Measurements from ENCODE around the gene TIFAB.

The TIFAB gene

DNA sequence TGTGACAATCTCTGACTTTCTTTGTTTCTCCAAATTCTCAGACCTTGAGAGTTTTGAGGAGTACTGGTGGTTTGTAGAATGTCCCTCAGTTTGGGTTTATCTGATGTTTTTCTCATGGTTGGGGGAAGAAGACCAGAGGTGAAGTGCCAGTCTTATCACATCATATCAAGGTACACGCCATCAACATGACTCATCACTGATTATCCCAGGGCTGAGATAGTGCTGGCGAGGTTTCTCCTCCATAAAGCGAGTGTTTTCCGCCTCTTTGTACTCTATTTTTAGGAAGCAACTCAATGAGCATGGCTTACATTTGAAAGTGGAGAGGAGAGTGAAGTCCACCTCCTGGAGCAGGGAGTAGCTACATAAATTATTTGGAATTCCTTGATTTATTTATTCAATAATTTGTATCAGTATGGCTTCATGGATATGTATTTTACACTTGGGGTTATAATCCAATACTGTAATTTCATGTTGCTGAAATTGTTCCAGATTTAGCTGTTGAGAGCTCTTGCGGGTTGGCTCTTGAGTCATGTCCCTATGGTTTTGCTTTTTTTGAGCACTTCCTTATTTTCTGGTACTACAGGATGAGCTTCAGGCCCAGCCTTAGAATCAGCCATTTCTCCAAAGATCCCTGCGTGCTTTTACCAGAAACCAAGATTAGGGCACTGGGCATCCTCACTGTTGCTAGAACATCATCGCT, 28.9 kb downstream of the TIFAB start:
- DNase-seq, result no peak

DNA sequence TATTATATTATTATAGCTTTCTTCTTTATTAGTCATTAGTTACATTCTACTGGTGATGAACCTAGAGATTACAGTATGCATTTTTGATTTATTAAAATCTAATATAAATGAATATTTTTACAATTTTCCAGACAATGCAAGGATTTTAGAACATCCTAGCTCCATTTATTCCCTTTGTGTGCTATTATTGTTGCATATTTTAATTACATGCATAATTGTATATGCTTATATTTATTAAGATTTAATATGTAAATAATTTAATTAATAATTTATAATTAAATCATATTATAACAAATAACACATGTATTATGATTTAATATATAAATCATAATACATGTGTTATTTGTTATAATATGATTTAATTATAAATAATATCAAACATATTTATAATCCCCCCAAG, 29.7 kb downstream of the TIFAB start:
- no peak for DNase-seq

GRCh38 chr5:135417083-135417482, 35.1 kb downstream of the TIFAB start:
- no peak for DNase-seq

DNA sequence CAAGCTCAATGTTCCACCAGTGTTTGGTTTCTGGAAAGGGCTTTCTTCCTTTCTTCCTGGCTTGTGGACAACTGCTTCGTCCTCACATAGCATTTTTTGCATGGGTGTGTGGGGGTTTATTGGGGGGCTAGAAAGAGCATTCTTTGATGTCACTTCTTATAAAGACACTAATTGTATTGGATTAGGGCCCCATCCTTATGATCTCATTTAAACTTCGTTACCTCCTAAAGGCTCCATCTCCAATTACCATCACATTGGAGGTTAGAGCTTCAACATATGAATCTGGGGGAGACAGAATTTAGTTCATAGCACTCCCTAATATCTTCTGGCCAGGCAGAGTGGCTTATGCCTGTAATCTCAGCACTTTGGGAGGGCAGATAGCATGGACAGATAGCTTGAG, 47.1 kb downstream of the TIFAB start:
- no peak for DNase-seq

- no peak for DNase-seq
These were observed 50.1 kb downstream of the TIFAB start for GRCh38 chr5:135402031-135402430.

- no peak for DNase-seq
These were observed 51.3 kb downstream of the TIFAB start for GRCh38 chr5:135400866-135401265.

- no peak for DNase-seq
These were observed 52.2 kb downstream of the TIFAB start for GRCh38 chr5:135399794-135400542.

DNA sequence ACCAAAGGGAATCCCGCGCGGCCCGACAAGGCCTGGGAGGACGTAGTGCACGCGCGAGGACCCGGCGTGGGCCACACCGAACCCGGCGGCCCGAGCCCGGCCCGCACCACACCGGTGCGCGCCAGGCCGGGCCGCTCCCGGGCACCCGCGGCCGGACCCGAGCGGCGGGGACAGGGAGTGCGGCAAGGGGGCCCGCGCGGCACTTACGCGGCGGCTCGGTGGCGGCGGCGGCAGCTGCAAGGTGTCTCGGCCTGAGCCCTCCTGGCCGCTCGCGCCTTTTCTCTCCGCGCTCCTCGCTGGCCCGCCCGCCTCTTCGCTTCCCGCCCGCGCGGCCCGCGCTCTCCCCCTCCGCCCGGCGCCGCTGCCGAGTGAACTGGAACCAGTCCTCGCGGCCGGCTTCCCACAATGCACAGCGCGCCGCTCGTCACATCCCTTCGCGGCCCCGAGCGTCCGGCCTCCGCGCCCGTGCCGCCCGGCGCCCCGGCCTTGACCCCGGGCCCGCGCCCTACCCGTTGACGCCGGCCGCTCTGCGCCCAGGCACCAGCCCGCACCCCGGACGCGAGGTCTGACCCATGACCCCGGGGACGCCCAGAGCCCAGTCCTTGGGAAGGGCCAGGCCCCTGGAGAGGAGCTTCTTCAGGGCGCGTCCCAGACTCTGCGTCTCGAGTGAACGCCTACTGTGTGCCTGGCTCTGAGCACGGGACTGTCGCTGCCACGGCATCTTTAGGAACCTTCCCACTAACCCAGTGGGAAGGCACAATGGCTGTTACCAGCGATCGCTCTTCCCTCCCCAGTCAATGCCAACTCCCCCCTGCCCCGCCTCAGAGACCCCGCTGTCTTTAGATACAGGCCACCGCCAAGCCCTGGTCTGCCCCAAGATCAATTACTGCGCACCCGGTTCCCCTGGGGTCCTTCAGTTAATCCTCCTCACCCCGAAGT, 53.0 kb downstream of the TIFAB start, which contains the start of gene MACROH2A1:
MACROH2A1 (minus strand) TSS at position 377 of the 939 bp plus-strand sequence. CDS start 10,138 bp downstream, outside the sequence.
- peak; percentile 85 for DNase-seq

DNA sequence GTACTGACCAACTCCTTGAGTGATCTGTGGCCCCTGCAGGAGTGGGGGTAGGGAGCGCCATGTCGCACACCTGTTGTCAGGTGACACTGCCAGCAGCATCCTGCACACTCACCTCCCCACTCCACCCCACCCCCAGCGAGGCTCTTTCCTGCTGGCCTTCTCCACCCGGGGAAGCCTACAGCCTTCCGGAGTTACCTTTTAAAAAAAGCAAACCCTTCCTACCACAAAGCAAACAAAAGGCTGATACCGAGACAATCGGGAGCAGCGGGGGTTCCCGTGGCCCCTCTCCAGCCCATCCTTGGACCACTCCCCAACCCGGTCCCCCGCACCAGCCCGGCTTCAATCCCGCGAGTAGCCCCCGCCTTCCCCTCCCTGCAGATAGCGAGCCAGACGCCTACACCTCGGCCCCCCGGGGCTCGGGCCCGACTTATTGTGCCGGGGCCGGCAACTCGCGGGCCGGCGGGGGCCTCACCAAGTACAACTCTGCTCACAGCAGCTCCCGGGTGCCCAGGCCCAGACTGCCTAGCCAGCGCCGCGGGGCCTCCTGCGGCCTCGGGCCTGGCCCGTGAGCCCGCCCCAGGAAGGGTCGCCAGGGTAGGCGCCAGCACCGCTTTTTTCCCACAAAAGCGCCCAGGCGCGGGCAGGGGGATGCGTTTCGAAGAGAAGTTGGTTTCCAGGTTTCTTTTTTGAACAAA, 53.8 kb downstream of the TIFAB start:
- DNase-seq, result peak; percentile 27
